H1 (cell line): Measurements from ENCODE around the gene MRPS27. TPM values are rescaled to one million over a fixed set of nuclear protein-coding genes. Genes with fewer than 3 reads are reported as not detected.

Experiments
- CTCF ChIA-PET: fragments of 300-600 bp; sonication (Branson Sonifier 250); formaldehyde crosslinking; loops from one replicate; lab custom pipeline; 2021; ENCODE audit not compliant: partially characterized antibody; lab: Charles Lee
- POLR2A ChIA-PET: fragments of 300-600 bp; sonication (Branson Sonifier 250); formaldehyde crosslinking; loops from one replicate; lab custom pipeline; 2021; ENCODE audit warnings: inconsistent platforms; ENCODE audit not compliant: partially characterized antibody; lab: Charles Lee
- DNase-seq, 2 experiments: peaks; one replicate each; pipeline versions ENCODE4 v3.0.0 to v3.0.0-alpha.2; 2010 to 2022; ENCODE audit warnings: low spot score in 2 of 2, low read depth in 1 of 2, mixed read lengths in 1 of 2
- FAIRE-seq: peaks from 2 replicates; lab custom pipeline; 2011; peaks lifted over from hg19 to GRCh38; lab: Jason Lieb, UNC
- H2AFZ ChIP-seq: 2 replicates; pipeline ENCODE4 v1.8.1; 2012; ENCODE audit warnings: low read length, inconsistent platforms
- H2AK5ac ChIP-seq: 2 replicates; pipeline ENCODE4 v1.6.1; 2013; ENCODE audit warnings: low read depth, low read length
- H2BK120ac ChIP-seq: replicated peaks from 2 replicates; pipeline ENCODE3; 2013; ENCODE audit warnings: low read depth, low read length, inconsistent platforms
- H2BK12ac ChIP-seq: 2 replicates; pipeline ENCODE4 v1.6.1; 2013; ENCODE audit warnings: low read depth, low read length
- H2BK15ac ChIP-seq: 2 replicates; pipeline ENCODE4 v1.6.1; 2013; ENCODE audit warnings: low read length
- H2BK20ac ChIP-seq: 2 replicates; pipeline ENCODE4 v1.6.1; 2013; ENCODE audit warnings: low read length
- H2BK5ac ChIP-seq: 2 replicates; pipeline ENCODE4 v1.6.1; 2013; ENCODE audit warnings: low read depth, low read length
- H3K14ac ChIP-seq: 2 replicates; pipeline ENCODE4 v1.6.1; 2013; ENCODE audit warnings: inconsistent platforms; ENCODE audit not compliant: insufficient read length
- H3K18ac ChIP-seq: 2 replicates; pipeline ENCODE4 v1.6.1; 2013; ENCODE audit warnings: low read length; ENCODE audit errors: extremely low read depth
- H3K23ac ChIP-seq: 2 replicates; pipeline ENCODE4 v1.6.1; 2013; ENCODE audit warnings: inconsistent platforms; ENCODE audit not compliant: insufficient read length
- H3K23me2 ChIP-seq: 2 replicates; pipeline ENCODE4 v1.6.1; 2013; ENCODE audit warnings: low read depth, low read length
- H3K27ac ChIP-seq: 2 replicates; pipeline ENCODE4 v1.6.1; 2011; ENCODE audit warnings: low read depth, low read length, inconsistent platforms
- H3K27me3 ChIP-seq, 4 experiments: replicated peaks in 1 of 4; 1 replicate in 1 of 4; 2 replicates in 3 of 4; pipeline versions ENCODE4 v1.6.1 to v1.8.1; 2011 to 2013; ENCODE audit warnings: low read length in 3 of 4, mild to moderate bottlenecking in 3 of 4, inconsistent platforms in 2 of 4, mixed read lengths in 2 of 4, moderate library complexity in 1 of 4; ENCODE audit not compliant: control insufficient read depth in 3 of 4, insufficient read depth in 3 of 4; ENCODE audit errors: extremely low read depth in 1 of 4
- H3K36me3 ChIP-seq, 4 experiments: 2 replicates each; pipeline versions ENCODE4 v1.6.1 to v1.8.1; 2011 to 2013; ENCODE audit warnings: mild to moderate bottlenecking in 4 of 4, low read length in 3 of 4, moderate library complexity in 2 of 4, control low read depth in 1 of 4, inconsistent platforms in 1 of 4; ENCODE audit not compliant: insufficient read depth in 4 of 4, control insufficient read depth in 2 of 4
- H3K4ac ChIP-seq: replicated peaks from 2 replicates; pipeline ENCODE3; 2013; ENCODE audit warnings: low read length, low read depth, mixed read lengths, inconsistent platforms; ENCODE audit not compliant: insufficient read length
- H3K4me1 ChIP-seq, 4 experiments: replicated peaks in 1 of 4; 1 replicate in 1 of 4; 2 replicates in 3 of 4; pipeline versions ENCODE4 v1.6.1 to v1.8.1; 2011 to 2013; ENCODE audit warnings: low read length in 3 of 4, inconsistent platforms in 2 of 4, mixed read lengths in 1 of 4; ENCODE audit not compliant: insufficient read depth in 4 of 4, control insufficient read depth in 3 of 4
- H3K4me2 ChIP-seq, 2 experiments: 2 replicates each; pipeline versions ENCODE4 v1.6.1 to v1.8.1; 2011 to 2013; ENCODE audit warnings: low read depth in 2 of 2, low read length in 2 of 2, control low read depth in 1 of 2, inconsistent platforms in 1 of 2, mild to moderate bottlenecking in 1 of 2; ENCODE audit not compliant: insufficient read depth in 1 of 2
- H3K4me3 ChIP-seq, 4 experiments: fragments of 200-600, 300-600 bp in 1 of 4; sonication (generic), shearing (Covaris generic), sonication (Bioruptor Twin) in 1 of 4; 2 replicates each; pipeline versions ENCODE4 v1.5.1 to v1.8.1; 2011 to 2016; ENCODE audit warnings: low read length in 4 of 4, low read depth in 3 of 4, control low read depth in 2 of 4, inconsistent platforms in 2 of 4, mild to moderate bottlenecking in 2 of 4, mixed read lengths in 1 of 4, moderate library complexity in 1 of 4; ENCODE audit not compliant: insufficient read depth in 2 of 4; ENCODE audit errors: extremely low read depth in 1 of 4
- H3K56ac ChIP-seq: replicated peaks from 2 replicates; pipeline ENCODE3; 2013; ENCODE audit warnings: low read depth, mild to moderate bottlenecking, mixed read lengths, low read length, inconsistent platforms; ENCODE audit not compliant: insufficient read length
- H3K79me1 ChIP-seq: 2 replicates; pipeline ENCODE4 v1.6.1; 2013; ENCODE audit warnings: low read depth, low read length, control low read depth
- H3K79me2 ChIP-seq, 2 experiments: 2 replicates each; pipeline versions ENCODE4 v1.6.1 to v1.8.1; 2012 to 2013; ENCODE audit warnings: low read length in 2 of 2, mild to moderate bottlenecking in 2 of 2, inconsistent platforms in 1 of 2; ENCODE audit not compliant: insufficient read depth in 2 of 2, control insufficient read depth in 1 of 2
- H3K9ac ChIP-seq, 4 experiments: replicated peaks in 1 of 4; 1 replicate in 1 of 4; 2 replicates in 3 of 4; pipeline versions ENCODE4 v1.6.1 to v1.8.1; 2011 to 2013; ENCODE audit warnings: low read depth in 3 of 4, low read length in 3 of 4, control low read depth in 2 of 4, mild to moderate bottlenecking in 2 of 4, moderate library complexity in 2 of 4, inconsistent platforms in 1 of 4; ENCODE audit errors: extremely low read depth in 1 of 4
- H3K9me3 ChIP-seq, 2 experiments: 2 replicates each; pipeline versions ENCODE4 v1.6.1 to v1.8.1; 2012 to 2013; ENCODE audit warnings: mild to moderate bottlenecking in 2 of 2, moderate library complexity in 2 of 2, control low read depth in 1 of 2, inconsistent platforms in 1 of 2, low read depth in 1 of 2, low read length in 1 of 2, mixed read lengths in 1 of 2; ENCODE audit not compliant: insufficient read depth in 2 of 2
- H4K20me1 ChIP-seq, 2 experiments: replicated peaks in 1 of 2; 2 replicates each; pipeline versions ENCODE3 to v1.8.1; 2011 to 2013; ENCODE audit warnings: inconsistent platforms in 2 of 2, low read length in 2 of 2, mild to moderate bottlenecking in 1 of 2; ENCODE audit not compliant: insufficient read depth in 2 of 2, control insufficient read depth in 1 of 2
- H4K5ac ChIP-seq: 2 replicates; pipeline ENCODE4 v1.6.1; 2013; ENCODE audit warnings: low read length, low read depth, mixed read lengths, inconsistent platforms; ENCODE audit not compliant: insufficient read length
- H4K8ac ChIP-seq: 2 replicates; pipeline ENCODE4 v1.8.0; 2013; ENCODE audit warnings: mild to moderate bottlenecking, moderate library complexity, low read length, inconsistent platforms; ENCODE audit not compliant: insufficient read depth; ENCODE audit errors: extremely low read depth
- H4K91ac ChIP-seq: replicated peaks from 2 replicates; pipeline ENCODE3; 2013; ENCODE audit warnings: low read length, mixed read lengths, inconsistent platforms; ENCODE audit not compliant: insufficient read length
- CEBPB ChIP-seq: IDR thresholded peaks from 2 replicates; pipeline ENCODE4 v1.6.1; 2012; ENCODE audit warnings: low read depth, low read length
- EZH2 ChIP-seq: fragments of 200-600 bp; sonication (generic); IDR thresholded peaks from 2 replicates; pipeline ENCODE4 v1.7.1; 2012; ENCODE audit warnings: low read depth, mild to moderate bottlenecking, moderate library complexity, low read length, inconsistent platforms; ENCODE audit not compliant: severe bottlenecking
- HDAC2 ChIP-seq, 2 experiments: fragments of 300-600 bp in 1 of 2; sonication (generic) in 1 of 2; IDR thresholded peaks; 2 replicates each; pipeline ENCODE4 v1.6.1; 2011 to 2012; ENCODE audit warnings: low read depth in 2 of 2, low read length in 2 of 2, mild to moderate bottlenecking in 2 of 2, moderate library complexity in 2 of 2, borderline replicate concordance in 1 of 2, inconsistent platforms in 1 of 2
- JUN ChIP-seq: IDR thresholded peaks from 2 replicates; pipeline ENCODE4 v1.6.1; 2011; ENCODE audit warnings: low read depth, mild to moderate bottlenecking, improper control_type of control experiment, low read length
- NRF1 ChIP-seq: IDR thresholded peaks from 2 replicates; pipeline ENCODE4 v1.6.1; 2011; ENCODE audit warnings: mild to moderate bottlenecking, low read depth, low read length, improper control_type of control experiment
- POLR2A ChIP-seq, 2 experiments: IDR thresholded peaks; 1 replicate in 1 of 2; 2 replicates in 1 of 2; pipeline ENCODE4 v1.6.1; 2011; ENCODE audit warnings: low read depth in 2 of 2, low read length in 2 of 2, mild to moderate bottlenecking in 2 of 2; ENCODE audit errors: control extremely low read depth in 1 of 2
- SIX5 ChIP-seq: IDR thresholded peaks from 2 replicates; pipeline ENCODE4 v1.6.1; 2011; ENCODE audit warnings: mild to moderate bottlenecking, low read depth, low read length
- SP1 ChIP-seq: IDR thresholded peaks from 2 replicates; pipeline ENCODE4 v1.6.1; 2011; ENCODE audit warnings: low read depth, low read length
- SUZ12 ChIP-seq: fragments of 200-600 bp; sonication (generic); IDR thresholded peaks from 2 replicates; pipeline ENCODE4 v1.6.1; 2012; ENCODE audit warnings: mild to moderate bottlenecking, inconsistent platforms, low read length, moderate library complexity, mixed read lengths
- TBP ChIP-seq: IDR thresholded peaks from 2 replicates; pipeline ENCODE4 v1.6.1; 2011; ENCODE audit warnings: low read depth, low read length, improper control_type of control experiment
- ZNF274 ChIP-seq: IDR thresholded peaks from 2 replicates; pipeline ENCODE4 v1.7.0; 2012; ENCODE audit warnings: low read length, borderline replicate concordance; ENCODE audit errors: extremely low read depth
- WGBS, 2 experiments: shearing (Covaris generic) in 1 of 2; methylation state at CpG; one replicate each; pipeline versions ENCODE4 v1.1.6 to v1.1.7; 2013 to 2015; ENCODE audit warnings: low lambda C conversion rate in 2 of 2, mixed read lengths in 2 of 2, inconsistent platforms in 1 of 2, low coverage in 1 of 2, missing lambda C conversion rate in 1 of 2; ENCODE audit not compliant: insufficient replicate concordance in 2 of 2, insufficient coverage in 1 of 2, insufficient read length in 1 of 2; ENCODE audit errors: extremely low coverage in 1 of 2, missing lambda C conversion rate in 1 of 2; 5-methylcytosine and 5-hydroxymethylcytosine counted together
- polyA plus RNA-seq, 7 experiments: library from polyadenylated mRNA; depleted of rRNA in 3 of 7; stranded (reverse) in 5 of 7; unstranded in 2 of 7; fragments of >200 nt in 5 of 7; fragments of 200-250 nt in 2 of 7; gene quantifications; 1 replicate in 5 of 7; 2 replicates in 1 of 7; 4 replicates in 1 of 7; pipeline versions ENCODE4 v1.2.1 to v1.2.3, GENCODE V29; 2011 to 2013; ENCODE audit warnings: missing spikeins in 2 of 7, mixed read lengths in 2 of 7
- total RNA-seq: library from RNA; stranded (reverse); fragmentation: NEBNext Ultra II Directional; extraction: Animal tissue kit (Norgen Biotek cat#: 25700); gene quantifications from 2 replicates; pipeline ENCODE4 v1.2.1, GENCODE V29; 2021
- TF ChIP-seq, protein P1 (sequence below): IDR thresholded peaks from 2 replicates; pipeline ENCODE4 v1.6.1; 2012; ENCODE audit warnings: low read length, inconsistent platforms
- TF ChIP-seq, protein P2 (sequence below): IDR thresholded peaks from 2 replicates; pipeline ENCODE4 v1.6.1; 2012; ENCODE audit warnings: inconsistent platforms

Gene MRPS27
- total and polyA plus RNA-seq, 2 of the 8 experiments (the other 6 are each of a cell fraction or from before 2014, with no cell fraction given), result 93.2 to 102 TPM

DNA sequence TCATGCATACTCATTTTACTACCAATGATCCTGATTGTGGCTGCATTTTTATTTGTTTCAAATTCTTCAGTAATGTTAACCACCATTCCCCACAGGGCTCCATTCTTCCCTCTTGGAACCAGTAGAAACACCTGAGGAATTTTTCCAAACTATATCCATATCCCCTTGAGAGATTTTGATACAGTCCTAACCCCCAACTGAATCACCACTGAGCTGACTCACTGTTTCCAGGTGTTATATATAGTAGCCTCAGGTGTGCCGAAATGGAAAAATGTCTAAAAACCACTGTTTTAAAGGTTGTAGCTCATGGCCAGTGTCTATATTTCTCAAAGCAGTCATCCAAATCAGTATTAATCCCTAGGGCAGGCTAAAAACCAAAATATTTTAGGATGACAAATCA lies 85.2 kb downstream of the MRPS27 start:
- Histone ChIP-seq H2BK20ac (no peak overlapping the region), H2AK5ac (no peak overlapping the region), H2BK120ac (no peak overlapping the region), H3K27ac (no peak overlapping the region), H3K36me3 (peaks cover 3 to 14% (median 8%) of the 10 kb centered on the region in 4 experiments; a peak in 5 of 8 replicates), H2BK15ac (no peak overlapping the region), H4K5ac (no peak overlapping the region), H3K9ac (no peak overlapping the region), H3K18ac (no peak overlapping the region; the same call in 1 of the 2 replicates), H4K20me1 (no peaks in the 10 kb centered on the region), H3K14ac (no peak overlapping the region), H3K4me3 (no peak overlapping the region; a peak in 1 of 8 replicates), H3K79me2 (no peaks in the 10 kb centered on the region), H3K23me2 (no peaks in the 10 kb centered on the region), H2BK12ac (no peak overlapping the region), H3K27me3 (no peaks in the 10 kb centered on the region), H3K4me1 (peaks cover 0 to 19% (median 11%) of the 10 kb centered on the region in 4 experiments; a peak in 4 of 7 replicates), H3K79me1 (no peaks in the 10 kb centered on the region), H2BK5ac (no peak overlapping the region), H4K8ac (no peak overlapping the region), H3K4me2 (peak overlapping the region; percentile 12 to 33; a peak in 3 of 4 replicates), H3K4ac (no peak overlapping the region), H3K23ac (no peak overlapping the region), H4K91ac (no peak overlapping the region), H3K9me3 (no peaks in the 10 kb centered on the region), H2AFZ (no peak overlapping the region), H3K56ac (no peak overlapping the region)
- POLR2A ChIA-PET, result no interaction called here
- DNase-seq (no peak), FAIRE-seq (no peak)
- 78% methylated on average over 1 of the region's 1 CpG; no CpG with 5 or more reads in 1 of the 2 experiments for WGBS, 2 experiments
- CTCF ChIA-PET, result interaction anchor here (1.1 to 4.1 kb wide), 3 partner anchors 10 to 46 kb away, joined by 3 to 19 read pairs (median 4); no protein-coding TSS in a partner anchor
- TF ChIP-seq TBP, result no peak
- no peak for TF ChIP-seq SUZ12
- TF ChIP-seq, protein P1, sequence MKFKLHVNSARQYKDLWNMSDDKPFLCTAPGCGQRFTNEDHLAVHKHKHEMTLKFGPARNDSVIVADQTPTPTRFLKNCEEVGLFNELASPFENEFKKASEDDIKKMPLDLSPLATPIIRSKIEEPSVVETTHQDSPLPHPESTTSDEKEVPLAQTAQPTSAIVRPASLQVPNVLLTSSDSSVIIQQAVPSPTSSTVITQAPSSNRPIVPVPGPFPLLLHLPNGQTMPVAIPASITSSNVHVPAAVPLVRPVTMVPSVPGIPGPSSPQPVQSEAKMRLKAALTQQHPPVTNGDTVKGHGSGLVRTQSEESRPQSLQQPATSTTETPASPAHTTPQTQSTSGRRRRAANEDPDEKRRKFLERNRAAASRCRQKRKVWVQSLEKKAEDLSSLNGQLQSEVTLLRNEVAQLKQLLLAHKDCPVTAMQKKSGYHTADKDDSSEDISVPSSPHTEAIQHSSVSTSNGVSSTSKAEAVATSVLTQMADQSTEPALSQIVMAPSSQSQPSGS, result no peak
- TF ChIP-seq POLR2A (IDR thresholded peaks at IDR 0.05; ENCODE audit: control extremely low read depth in 1 of 2, low read depth in 2 of 2, low read length in 2 of 2), result no peak
- no peak for TF ChIP-seq HDAC2 (IDR thresholded peaks at IDR 0.05; ENCODE audit: borderline replicate concordance in 1 of 2, low read depth in 2 of 2, low read length in 2 of 2)
- no peak for TF ChIP-seq SIX5
- no peak for TF ChIP-seq NRF1
- no peak for TF ChIP-seq SP1
- no peak for TF ChIP-seq ZNF274
- no peak for TF ChIP-seq EZH2
- TF ChIP-seq, protein P2, sequence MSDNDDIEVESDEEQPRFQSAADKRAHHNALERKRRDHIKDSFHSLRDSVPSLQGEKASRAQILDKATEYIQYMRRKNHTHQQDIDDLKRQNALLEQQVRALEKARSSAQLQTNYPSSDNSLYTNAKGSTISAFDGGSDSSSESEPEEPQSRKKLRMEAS, result no peak
- TF ChIP-seq JUN, result no peak
- TF ChIP-seq CEBPB, result no peak
